Spleen (tissue), 7 donors: ENCODE results near the gene LAMA5.

Experiments used
- CTCF ChIP-seq, 11 experiments: fragments of 200-600 bp in 7 of 11; fragments of 450-650 bp in 4 of 11; sonication (generic) in 4 of 11; IDR thresholded peaks in 8 of 11; conservative IDR thresholded peaks in 3 of 11; 1 replicate in 7 of 11; 2 replicates in 4 of 11; pipeline versions ENCODE4 v1.4.0 to v1.8.0; 2016 to 2021; ENCODE audit warnings: antibody characterized with exemption in 11 of 11, inconsistent platforms in 4 of 11, mild to moderate bottlenecking in 1 of 11
- POLR2AphosphoS5 ChIP-seq, 3 donors: sonication (generic); formaldehyde crosslinking; IDR thresholded peaks; one replicate each; pipeline ENCODE4 v1.5.1; 2017; ENCODE audit warnings: antibody characterized with exemption in 3 of 3
- donor health status: DM: no; HTN: no; CAD: no; lungs with moderate emphysema.
- donor health status: DM: no; HTN: no; CAD: no.
- donor health status: DM: no; HTN: no; CAD: no.

GRCh38 chr20:62325172-62325905, 41.8 kb downstream of the LAMA5 start:
- no peak for TF ChIP-seq CTCF (IDR thresholded peaks at IDR 0.05 in 8 of 11, conservative IDR thresholded peaks at IDR 0.05 in 3 of 11)
- no peak for TF ChIP-seq POLR2AphosphoS5 (IDR thresholded peaks at IDR 0.05)
